ENCODE data around the gene SIAE.

SIAE gene, protein sequence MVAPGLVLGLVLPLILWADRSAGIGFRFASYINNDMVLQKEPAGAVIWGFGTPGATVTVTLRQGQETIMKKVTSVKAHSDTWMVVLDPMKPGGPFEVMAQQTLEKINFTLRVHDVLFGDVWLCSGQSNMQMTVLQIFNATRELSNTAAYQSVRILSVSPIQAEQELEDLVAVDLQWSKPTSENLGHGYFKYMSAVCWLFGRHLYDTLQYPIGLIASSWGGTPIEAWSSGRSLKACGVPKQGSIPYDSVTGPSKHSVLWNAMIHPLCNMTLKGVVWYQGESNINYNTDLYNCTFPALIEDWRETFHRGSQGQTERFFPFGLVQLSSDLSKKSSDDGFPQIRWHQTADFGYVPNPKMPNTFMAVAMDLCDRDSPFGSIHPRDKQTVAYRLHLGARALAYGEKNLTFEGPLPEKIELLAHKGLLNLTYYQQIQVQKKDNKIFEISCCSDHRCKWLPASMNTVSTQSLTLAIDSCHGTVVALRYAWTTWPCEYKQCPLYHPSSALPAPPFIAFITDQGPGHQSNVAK

DNA sequence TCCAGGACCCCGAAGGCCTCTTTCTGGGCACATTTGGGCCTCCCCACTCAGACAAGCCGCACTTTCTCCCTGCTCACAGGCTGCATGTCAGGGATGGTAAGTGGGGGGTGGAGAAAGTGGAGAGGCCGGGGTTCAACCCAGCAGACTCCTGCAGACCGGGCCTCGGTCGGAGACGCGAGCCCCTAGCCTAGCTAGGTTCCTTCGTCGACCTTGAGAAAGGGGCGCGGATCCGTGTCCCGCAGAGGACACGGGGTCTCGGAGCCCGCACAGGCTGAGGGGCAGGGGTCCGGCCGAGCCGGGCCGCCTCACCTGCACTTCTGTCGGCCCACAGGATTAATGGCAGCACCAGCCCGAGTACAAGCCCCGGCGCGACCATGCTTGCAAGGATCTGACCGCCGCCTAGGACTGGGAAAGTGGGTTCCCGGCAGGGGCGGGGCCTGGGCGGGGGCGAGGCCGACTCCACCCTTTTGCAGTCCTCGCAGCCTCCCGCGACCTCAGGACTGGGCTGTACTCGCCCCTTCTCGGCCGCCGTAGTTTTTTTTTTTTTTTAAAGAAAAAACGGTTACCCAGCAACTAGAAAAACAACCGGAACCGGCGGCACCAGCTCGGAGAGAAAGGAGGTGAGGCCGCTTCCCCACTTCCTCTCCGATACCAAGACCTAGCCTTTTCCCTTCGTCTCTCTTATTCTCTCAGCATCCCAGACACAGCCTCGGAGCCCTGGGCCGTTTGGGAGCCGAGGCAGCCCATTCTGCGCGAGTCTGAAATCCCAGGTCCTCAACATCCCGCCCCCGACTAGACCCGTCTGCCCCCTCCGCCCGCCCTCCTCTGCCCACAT lies at the start of gene SIAE, which contains the start of gene SPA17:
Gene SIAE, minus strand, starts transcription at position 407 of the 835 bp plus-strand sequence. Its CDS starts 31 bp downstream, at position 376.
Gene SPA17, plus strand, starts transcription at position 572 of the 835 bp plus-strand sequence. CDS start 1,361 bp downstream, outside the sequence.
- peak; percentile 64 to 66 for DNase-seq (ENCODE audit: low read depth in 2 of 2)

- no peak for DNase-seq (ENCODE audit: low read depth in 2 of 2)
These were observed 48.6 kb upstream of the SIAE start for GRCh38 chr11:124722176-124722575.

DNA sequence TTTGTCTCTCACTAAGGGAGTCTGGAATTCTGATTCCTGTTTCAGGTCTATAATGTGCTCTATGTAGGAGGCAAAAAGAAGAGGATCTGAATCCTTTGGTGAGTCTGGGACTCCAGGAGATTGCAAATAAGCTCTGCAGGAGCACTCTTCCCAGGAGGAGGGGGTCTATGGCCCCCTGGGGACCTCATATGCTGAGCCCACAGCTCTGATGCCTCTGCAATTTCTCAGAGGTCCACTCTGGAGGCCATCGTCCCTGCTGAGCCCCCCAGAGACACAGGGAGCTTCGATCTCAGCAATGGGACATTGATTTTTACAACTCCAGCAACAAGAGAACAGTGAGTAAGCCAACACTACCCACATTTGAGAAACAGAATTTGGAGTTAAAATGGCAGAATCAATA lies 46.0 kb upstream of the SIAE start:
- no peak for DNase-seq (ENCODE audit: low read depth in 2 of 2)

GRCh38 chr11:124718801-124719200 lies 45.3 kb upstream of the SIAE start:
- DNase-seq (ENCODE audit: low read depth in 2 of 2): no peak

- DNase-seq (ENCODE audit: low read depth in 2 of 2): no peak
These were observed 44.5 kb upstream of the SIAE start for GRCh38 chr11:124717786-124718651.

GRCh38 chr11:124717421-124717785 lies 43.9 kb upstream of the SIAE start:
- no peak for DNase-seq (ENCODE audit: low read depth in 2 of 2)

DNA sequence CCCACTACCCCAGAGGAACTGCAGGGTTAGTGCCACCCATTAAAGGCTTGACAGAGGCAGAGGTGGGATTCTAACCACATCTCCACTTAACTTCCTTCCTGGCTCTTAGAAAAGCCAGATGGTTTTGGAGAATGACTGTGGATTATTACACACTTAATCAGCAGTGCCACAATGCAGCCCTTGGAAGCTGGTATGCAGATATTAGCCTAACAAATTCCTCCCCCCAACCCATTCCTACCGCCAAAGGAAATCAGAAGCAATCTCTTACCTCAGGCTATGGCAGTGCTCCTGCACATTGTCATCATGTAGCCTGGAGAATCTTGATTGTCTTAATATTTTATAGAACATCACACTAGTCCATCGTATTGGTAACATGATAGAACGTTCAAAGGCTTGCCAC lies 43.1 kb upstream of the SIAE start:
- DNase-seq (ENCODE audit: low read depth in 2 of 2): no peak

DNA sequence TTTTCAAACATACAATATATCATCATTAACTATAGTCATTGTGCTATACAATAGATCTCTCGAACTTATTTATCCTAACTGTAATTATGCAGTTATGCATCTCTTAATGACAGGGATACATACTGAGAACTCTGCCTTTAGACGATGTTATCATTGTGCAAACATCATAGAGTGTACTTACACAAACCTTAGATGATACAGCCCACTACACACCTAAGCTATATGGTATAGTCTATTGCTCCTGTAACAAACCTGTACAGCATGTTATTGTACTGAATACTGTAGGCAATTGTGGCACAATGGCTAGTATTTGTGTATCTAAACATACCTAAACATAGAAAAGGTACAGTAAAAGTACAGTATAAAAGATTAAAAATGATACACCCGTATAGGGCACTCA lies 38.9 kb upstream of the SIAE start:
- DNase-seq (ENCODE audit: low read depth in 2 of 2): no peak

DNA sequence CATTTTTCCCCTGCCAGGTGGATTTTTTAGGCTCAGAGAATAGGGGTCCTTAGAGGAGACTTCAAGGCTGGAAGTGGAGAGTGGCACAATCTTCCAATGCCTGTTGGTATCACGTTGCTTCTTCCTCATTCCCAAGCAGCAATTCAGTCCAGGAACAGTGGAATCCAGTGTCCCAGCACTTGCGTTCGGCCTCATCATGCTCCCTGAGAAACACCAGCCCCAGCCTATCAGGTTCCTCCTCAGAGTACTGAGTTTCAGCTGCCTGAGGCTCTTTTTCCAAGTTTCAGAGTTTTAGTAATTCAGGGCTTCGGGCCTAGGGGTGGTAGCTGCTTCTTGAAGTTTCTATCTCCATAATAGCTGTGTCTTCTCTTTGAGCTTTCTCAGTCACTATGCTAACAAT lies 34.3 kb upstream of the SIAE start:
- DNase-seq (ENCODE audit: low read depth in 2 of 2): no peak

GRCh38 chr11:124700028-124700427 lies 26.5 kb upstream of the SIAE start:
- DNase-seq (ENCODE audit: low read depth in 2 of 2): no peak

DNA sequence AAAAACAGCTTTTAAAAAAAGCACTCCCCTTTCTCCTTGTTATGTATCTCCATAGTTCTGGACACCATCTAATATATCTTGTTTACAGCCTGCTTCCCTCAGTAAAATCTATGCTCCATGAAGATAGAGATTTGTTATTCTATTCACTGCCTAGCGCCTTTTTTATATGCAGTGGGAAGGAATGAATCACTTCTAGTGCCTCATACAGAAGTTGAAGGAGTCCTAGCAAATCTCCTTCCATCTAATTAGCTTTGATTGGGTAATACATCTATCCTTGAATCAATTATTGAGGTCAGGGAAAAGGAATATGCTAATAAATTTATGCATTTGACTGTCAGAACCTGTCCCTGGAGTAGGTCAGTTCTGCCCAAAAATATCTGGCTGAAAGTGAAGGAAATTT lies 26.0 kb upstream of the SIAE start:
- no peak for DNase-seq (ENCODE audit: low read depth in 2 of 2)

DNA sequence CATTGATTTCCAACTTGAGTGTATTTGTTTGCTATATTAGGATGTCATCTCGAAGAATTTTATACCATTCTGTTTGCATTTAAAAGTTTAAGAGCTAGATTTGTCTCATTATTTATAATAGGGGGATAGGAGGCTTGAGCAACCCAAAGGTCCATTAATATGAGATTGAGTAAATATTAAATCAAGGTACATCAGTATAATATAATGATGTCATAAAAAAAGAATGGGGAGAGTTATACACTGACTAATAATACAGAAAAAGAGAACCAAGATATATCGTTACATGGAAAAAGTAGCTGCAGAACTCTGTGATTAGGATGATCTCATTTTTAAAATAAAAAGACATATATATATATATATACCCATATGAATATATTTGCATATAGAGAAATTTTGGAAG lies 19.6 kb upstream of the SIAE start:
- DNase-seq (ENCODE audit: low read depth in 2 of 2): no peak

GRCh38 chr11:124682443-124682842 lies 8.9 kb upstream of the SIAE start:
- no peak for DNase-seq (ENCODE audit: low read depth in 2 of 2)

- no peak for DNase-seq (ENCODE audit: low read depth in 2 of 2)
These were observed 7.9 kb upstream of the SIAE start for GRCh38 chr11:124681421-124681820.

GRCh38 chr11:124678416-124678815 lies 4.9 kb upstream of the SIAE start:
- DNase-seq (ENCODE audit: low read depth in 2 of 2): no peak

GRCh38 chr11:124676386-124676785 lies 2.8 kb upstream of the SIAE start:
- no peak for DNase-seq (ENCODE audit: low read depth in 2 of 2)

DNA sequence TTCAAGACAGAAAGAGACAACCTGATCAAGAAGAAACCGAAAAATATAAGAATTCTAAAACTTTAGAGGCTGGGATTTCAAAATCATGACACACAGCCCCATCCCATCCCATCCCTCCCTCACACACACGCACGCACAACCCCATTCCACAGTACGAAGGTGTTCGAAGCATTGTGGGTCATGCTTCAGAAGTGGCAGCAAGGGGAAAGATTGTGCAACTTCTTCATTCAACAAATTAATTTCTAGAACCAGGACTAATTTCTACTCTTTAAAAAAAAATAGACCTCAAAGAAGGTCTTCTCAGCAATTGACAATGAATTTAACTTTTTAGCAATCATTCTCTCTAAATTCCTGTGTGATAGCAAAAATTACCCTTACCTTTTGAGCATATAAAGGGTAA lies 1.0 kb upstream of the SIAE start:
- no peak for DNase-seq (ENCODE audit: low read depth in 2 of 2)

DNA sequence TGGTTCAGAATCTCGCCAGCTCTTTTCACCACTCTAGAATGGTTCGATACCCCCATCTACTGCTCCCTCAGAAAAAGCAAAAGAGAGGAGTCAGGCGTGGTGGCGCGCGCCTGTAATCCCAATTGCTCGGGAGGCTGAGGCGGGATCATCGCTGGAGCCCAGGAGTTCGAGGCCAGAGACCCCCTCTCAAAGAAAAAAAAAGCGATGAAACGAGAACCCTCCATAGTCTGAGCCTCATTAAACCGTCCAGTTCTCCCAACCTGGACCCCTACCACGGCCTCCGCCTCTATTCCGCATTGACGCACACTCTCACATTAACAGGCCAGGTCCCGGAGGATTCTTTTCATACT lies 604 bp upstream of the SIAE start:
- no peak for DNase-seq (ENCODE audit: low read depth in 2 of 2)

GRCh38 chr11:124672536-124673215 lies 863 bp downstream of the SIAE start:
- DNase-seq (ENCODE audit: low read depth in 2 of 2): no peak

DNA sequence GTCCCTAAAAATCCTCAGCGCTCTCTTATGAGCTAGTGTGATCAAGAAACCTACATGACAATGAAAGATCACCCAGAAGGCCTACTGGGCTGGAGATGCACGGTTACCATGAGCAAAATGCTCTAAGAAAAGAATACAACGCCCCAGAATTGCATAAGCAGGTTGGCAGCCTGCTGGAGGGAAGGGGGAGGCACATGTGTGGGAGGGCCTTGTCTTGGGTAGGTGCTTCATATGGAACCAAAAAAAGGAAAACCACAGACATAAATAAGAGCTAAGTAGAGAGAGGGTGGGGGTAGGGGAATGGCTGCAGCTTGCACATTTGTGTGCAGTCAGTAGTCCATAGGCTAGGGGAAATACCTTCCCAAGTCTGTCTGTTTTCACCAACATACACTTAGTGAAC lies 2.8 kb downstream of the SIAE start:
- DNase-seq (ENCODE audit: low read depth in 2 of 2): no peak

DNA sequence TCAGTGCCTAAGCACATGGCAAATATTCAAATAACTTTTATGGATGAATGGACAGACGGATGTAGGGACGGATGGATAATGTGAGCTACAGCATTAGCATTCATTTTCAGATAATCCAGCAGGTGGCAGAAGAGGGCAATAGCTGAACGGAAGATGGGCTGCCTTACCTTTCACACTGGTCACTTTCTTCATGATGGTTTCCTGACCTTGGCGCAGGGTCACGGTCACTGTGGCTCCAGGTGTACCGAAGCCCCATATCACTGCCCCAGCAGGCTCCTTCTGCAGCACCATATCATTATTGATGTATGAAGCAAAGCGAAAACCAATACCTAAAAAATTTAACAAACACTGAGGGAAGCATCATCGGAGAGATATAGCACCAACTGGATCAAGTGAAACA lies 4.3 kb downstream of the SIAE start:
- peak in 1 of 2 donors; percentile 19 for DNase-seq (ENCODE audit: low read depth in 2 of 2)

All from activated CD8-positive, alpha-beta memory T cell treated with anti-CD3 and anti-CD28 coated beads for 4 hours (primary cell).